ENCODE data around the gene C1orf122. TPM values are rescaled to one million over a fixed set of nuclear protein-coding genes. Genes with fewer than 3 reads are reported as not detected.

Gene C1orf122
- total and polyA plus RNA-seq, 2 of the 13 experiments (the other 11 are each of a cell fraction or from before 2014, with no cell fraction given), result 18.7 to 40.6 TPM

DNA sequence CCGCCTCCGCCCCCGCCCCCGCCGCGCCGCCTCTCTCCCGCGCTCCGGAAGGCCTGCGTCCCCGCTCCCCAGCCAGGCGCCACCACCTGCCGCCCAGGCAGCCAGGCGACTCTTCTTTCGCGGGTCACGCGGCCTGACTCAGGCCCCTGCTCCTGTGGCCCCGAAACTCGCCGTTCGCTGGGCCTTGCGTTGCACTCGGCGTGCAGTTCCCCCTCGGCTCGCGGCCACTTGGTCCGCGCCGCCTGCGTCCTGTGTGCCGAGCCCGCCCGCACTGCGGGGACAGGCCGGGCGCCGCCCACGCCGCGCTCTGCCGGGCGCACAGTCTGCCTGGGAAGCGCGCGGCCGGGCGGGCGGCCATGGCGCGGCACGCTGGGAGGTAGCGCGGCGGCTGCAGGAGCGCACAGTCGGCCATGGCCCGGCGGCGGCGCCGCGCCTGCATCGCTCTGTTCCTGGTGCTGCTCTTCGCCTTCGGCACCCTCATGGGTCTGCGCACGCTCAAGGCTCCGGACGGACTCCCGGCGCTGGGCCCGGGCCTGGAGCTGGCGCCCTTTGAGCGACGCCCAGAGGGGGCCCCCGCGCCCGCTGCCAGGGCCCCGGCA lies 13.7 kb upstream of the C1orf122 start, which contains the start of gene MANEAL (continued):
- TF ChIP-seq, protein P1, sequence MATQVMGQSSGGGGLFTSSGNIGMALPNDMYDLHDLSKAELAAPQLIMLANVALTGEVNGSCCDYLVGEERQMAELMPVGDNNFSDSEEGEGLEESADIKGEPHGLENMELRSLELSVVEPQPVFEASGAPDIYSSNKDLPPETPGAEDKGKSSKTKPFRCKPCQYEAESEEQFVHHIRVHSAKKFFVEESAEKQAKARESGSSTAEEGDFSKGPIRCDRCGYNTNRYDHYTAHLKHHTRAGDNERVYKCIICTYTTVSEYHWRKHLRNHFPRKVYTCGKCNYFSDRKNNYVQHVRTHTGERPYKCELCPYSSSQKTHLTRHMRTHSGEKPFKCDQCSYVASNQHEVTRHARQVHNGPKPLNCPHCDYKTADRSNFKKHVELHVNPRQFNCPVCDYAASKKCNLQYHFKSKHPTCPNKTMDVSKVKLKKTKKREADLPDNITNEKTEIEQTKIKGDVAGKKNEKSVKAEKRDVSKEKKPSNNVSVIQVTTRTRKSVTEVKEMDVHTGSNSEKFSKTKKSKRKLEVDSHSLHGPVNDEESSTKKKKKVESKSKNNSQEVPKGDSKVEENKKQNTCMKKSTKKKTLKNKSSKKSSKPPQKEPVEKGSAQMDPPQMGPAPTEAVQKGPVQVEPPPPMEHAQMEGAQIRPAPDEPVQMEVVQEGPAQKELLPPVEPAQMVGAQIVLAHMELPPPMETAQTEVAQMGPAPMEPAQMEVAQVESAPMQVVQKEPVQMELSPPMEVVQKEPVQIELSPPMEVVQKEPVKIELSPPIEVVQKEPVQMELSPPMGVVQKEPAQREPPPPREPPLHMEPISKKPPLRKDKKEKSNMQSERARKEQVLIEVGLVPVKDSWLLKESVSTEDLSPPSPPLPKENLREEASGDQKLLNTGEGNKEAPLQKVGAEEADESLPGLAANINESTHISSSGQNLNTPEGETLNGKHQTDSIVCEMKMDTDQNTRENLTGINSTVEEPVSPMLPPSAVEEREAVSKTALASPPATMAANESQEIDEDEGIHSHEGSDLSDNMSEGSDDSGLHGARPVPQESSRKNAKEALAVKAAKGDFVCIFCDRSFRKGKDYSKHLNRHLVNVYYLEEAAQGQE (IDR thresholded peaks at IDR 0.05; ENCODE audit: borderline replicate concordance in 1 of 2, low read depth in 1 of 2, low read length in 2 of 2), result no peak
- TF ChIP-seq TEF (CRISPR knock-in tag; IDR thresholded peaks at IDR 0.05), result no peak
- TF ChIP-seq ZNF292 (CRISPR knock-in tag; IDR thresholded peaks at IDR 0.05; ENCODE audit: borderline replicate concordance, low read depth), result no peak
- peak; percentile 54; the same call in 1 of the 3 replicates for TF ChIP-seq MXI1 (IDR thresholded peaks at IDR 0.05; ENCODE audit: borderline replicate concordance, low read depth, low read length)
- no peak for TF ChIP-seq THYN1 (CRISPR knock-in tag; IDR thresholded peaks at IDR 0.05; ENCODE audit: borderline replicate concordance, low read depth)
- TF ChIP-seq PHF5A (CRISPR knock-in tag; IDR thresholded peaks at IDR 0.05; ENCODE audit: low read depth, unreplicated experiment), result no peak
- no peak for TF ChIP-seq ZFP36 (IDR thresholded peaks at IDR 0.05; ENCODE audit: borderline replicate concordance, low read depth, low read length, partially characterized antibody)
- TF ChIP-seq MYPOP (CRISPR knock-in tag; IDR thresholded peaks at IDR 0.05), result no peak
- no peak for TF ChIP-seq HMGA1 (CRISPR knock-in tag; conservative IDR thresholded peaks at IDR 0.05)
- TF ChIP-seq TCF12 (IDR thresholded peaks at IDR 0.05), result no peak
- no peak for TF ChIP-seq TCF12 (CRISPR knock-in tag; IDR thresholded peaks at IDR 0.05)
- no peak for TF ChIP-seq THAP8 (CRISPR knock-in tag; IDR thresholded peaks at IDR 0.05; ENCODE audit: borderline replicate concordance)
- no peak for TF ChIP-seq PAX8 (CRISPR knock-in tag; IDR thresholded peaks at IDR 0.05; ENCODE audit: borderline replicate concordance)
- TF ChIP-seq, protein P2, sequence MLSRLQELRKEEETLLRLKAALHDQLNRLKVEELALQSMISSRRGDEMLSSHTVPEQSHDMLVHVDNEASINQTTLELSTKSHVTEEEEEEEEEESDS (CRISPR knock-in tag; IDR thresholded peaks at IDR 0.05; ENCODE audit: borderline replicate concordance), result no peak
- TF ChIP-seq, protein P3, sequence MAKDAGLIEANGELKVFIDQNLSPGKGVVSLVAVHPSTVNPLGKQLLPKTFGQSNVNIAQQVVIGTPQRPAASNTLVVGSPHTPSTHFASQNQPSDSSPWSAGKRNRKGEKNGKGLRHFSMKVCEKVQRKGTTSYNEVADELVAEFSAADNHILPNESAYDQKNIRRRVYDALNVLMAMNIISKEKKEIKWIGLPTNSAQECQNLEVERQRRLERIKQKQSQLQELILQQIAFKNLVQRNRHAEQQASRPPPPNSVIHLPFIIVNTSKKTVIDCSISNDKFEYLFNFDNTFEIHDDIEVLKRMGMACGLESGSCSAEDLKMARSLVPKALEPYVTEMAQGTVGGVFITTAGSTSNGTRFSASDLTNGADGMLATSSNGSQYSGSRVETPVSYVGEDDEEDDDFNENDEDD (CRISPR knock-in tag; IDR thresholded peaks at IDR 0.05; ENCODE audit: borderline replicate concordance), result peak; percentile 67; the same call in 1 of the 2 replicates
- no peak; the same call in 1 of the 2 replicates for TF ChIP-seq FOXO1 (CRISPR knock-in tag; IDR thresholded peaks at IDR 0.05)
- TF ChIP-seq ZKSCAN5 (CRISPR knock-in tag; IDR thresholded peaks at IDR 0.05), result no peak
- no peak for TF ChIP-seq MEIS1 (CRISPR knock-in tag; IDR thresholded peaks at IDR 0.05; ENCODE audit: borderline replicate concordance)
- TF ChIP-seq NFE2L2 (IDR thresholded peaks at IDR 0.05; ENCODE audit: low read length), result no peak
- no peak for TF ChIP-seq SRF (IDR thresholded peaks at IDR 0.05; ENCODE audit: low read depth, low read length)
- TF ChIP-seq CCDC6 (CRISPR knock-in tag; IDR thresholded peaks at IDR 0.05), result no peak
- peak; percentile 49; the same call in 1 of the 2 replicates for TF ChIP-seq DMAP1 (CRISPR knock-in tag; IDR thresholded peaks at IDR 0.05)
